ENCODE data around the gene TRIM62. TPM values are rescaled to one million over a fixed set of nuclear protein-coding genes. Genes with fewer than 3 reads are reported as not detected.

The TRIM62 gene
- total RNA-seq, 4 donors from 2014 or later = 4.6 to 52.0 (median 5.8) TPM

GRCh38 chr1:33219886-33220661, 38.2 kb upstream of the TRIM62 start:
- H3K4me3 ChIP-seq = no peak overlapping the region
- in situ Hi-C loops (cut with MboI; ENCODE audit: low pct_ligation_motif_present in 1 of 4, low pct_unique_long_range_greater_than_20kb in 1 of 4, low sequenced_read_pairs in 3 of 4) = no loop called here
- H3K4me1 ChIP-seq = no peaks in the 10 kb centered on the region
- DNase-seq = no peak
- no peaks in the 10 kb centered on the region for H3K36me3 ChIP-seq
- no peaks in the 10 kb centered on the region for H3K27me3 ChIP-seq
- peaks cover 0 to 6% of the 10 kb centered on the region in 2 donors for H3K9me3 ChIP-seq
- 78 to 87% methylated on average over 3 to 7 of the region's 7 CpGs for WGBS, 2 donors (ENCODE audit: low coverage in 1 of 2)
- intact Hi-C loops (cut with DNase I; ENCODE audit: low total_unique reads) = no loop called here
- TF ChIP-seq POLR2A (IDR thresholded peaks at IDR 0.05) = no peak
- no peak for TF ChIP-seq POLR2AphosphoS5 (IDR thresholded peaks at IDR 0.05)
- no peak for TF ChIP-seq EP300 (IDR thresholded peaks at IDR 0.05; ENCODE audit: low read depth)
- no peak for TF ChIP-seq CTCF (IDR thresholded peaks at IDR 0.05)
- H3K27ac ChIP-seq = no peak overlapping the region

GRCh38 chr1:33211972-33212371, 30.1 kb upstream of the TRIM62 start:
- no peak overlapping the region for H3K4me3 ChIP-seq
- H3K4me1 ChIP-seq = no peaks in the 10 kb centered on the region
- no peaks in the 10 kb centered on the region for H3K36me3 ChIP-seq
- no peak for TF ChIP-seq POLR2AphosphoS5 (IDR thresholded peaks at IDR 0.05)
- no peak for TF ChIP-seq CTCF (IDR thresholded peaks at IDR 0.05)
- TF ChIP-seq EP300 (IDR thresholded peaks at IDR 0.05; ENCODE audit: low read depth) = no peak
- no peak for TF ChIP-seq POLR2A (IDR thresholded peaks at IDR 0.05)
- H3K27ac ChIP-seq = no peak overlapping the region
- no peak for DNase-seq
- WGBS, 2 donors (ENCODE audit: low coverage in 1 of 2) = 83 to 94% methylated on average over 3 of the region's 3 CpGs
- H3K9me3 ChIP-seq = no peaks in the 10 kb centered on the region
- in situ Hi-C loops (cut with MboI; ENCODE audit: low pct_ligation_motif_present in 1 of 4, low pct_unique_long_range_greater_than_20kb in 1 of 4, low sequenced_read_pairs in 3 of 4) = no loop called here
- intact Hi-C loops (cut with DNase I; ENCODE audit: low total_unique reads) = no loop called here
- peaks cover 5% of the 10 kb centered on the region for H3K27me3 ChIP-seq

GRCh38 chr1:33206340-33206739, 24.5 kb upstream of the TRIM62 start:
- intact Hi-C loops (cut with DNase I; ENCODE audit: low total_unique reads) (no loop called here), in situ Hi-C loops (cut with MboI; ENCODE audit: low pct_ligation_motif_present in 1 of 4, low pct_unique_long_range_greater_than_20kb in 1 of 4, low sequenced_read_pairs in 3 of 4) (no loop called here)
- H3K27ac ChIP-seq = no peak overlapping the region

GRCh38 chr1:33195556-33195955, 13.7 kb upstream of the TRIM62 start:
- TF ChIP-seq POLR2AphosphoS5 (IDR thresholded peaks at IDR 0.05) (no peak), POLR2A (IDR thresholded peaks at IDR 0.05) (no peak), CTCF (IDR thresholded peaks at IDR 0.05) (no peak)
- Histone ChIP-seq H3K27ac (no peak overlapping the region), H3K4me1 (no peaks in the 10 kb centered on the region), H3K9me3 (no peaks in the 10 kb centered on the region), H3K4me3 (no peak overlapping the region), H3K27me3 (peaks cover 24% of the 10 kb centered on the region), H3K36me3 (no peaks in the 10 kb centered on the region)
- intact Hi-C loops (cut with DNase I; ENCODE audit: low total_unique reads) = no loop called here
- WGBS, 2 donors (ENCODE audit: low coverage in 1 of 2) = 82 to 83% methylated on average over 2 of the region's 2 CpGs
- in situ Hi-C loops (cut with MboI; ENCODE audit: low pct_ligation_motif_present in 1 of 4, low pct_unique_long_range_greater_than_20kb in 1 of 4, low sequenced_read_pairs in 3 of 4) = no loop called here
- no peak for DNase-seq

More at GRCh38 chr1:33206340-33206739, 24.5 kb upstream of the TRIM62 start:
- WGBS, 2 donors (ENCODE audit: low coverage in 1 of 2) = 64 to 67% methylated on average over 2 of the region's 2 CpGs
- DNase-seq = no peak
- H3K4me1 ChIP-seq = no peaks in the 10 kb centered on the region
- H3K4me3 ChIP-seq = no peak overlapping the region
- H3K9me3 ChIP-seq = no peaks in the 10 kb centered on the region
- no peaks in the 10 kb centered on the region for H3K36me3 ChIP-seq
- H3K27me3 ChIP-seq = peaks cover 5% of the 10 kb centered on the region
- no peak for TF ChIP-seq POLR2AphosphoS5 (IDR thresholded peaks at IDR 0.05)
- no peak for TF ChIP-seq EP300 (IDR thresholded peaks at IDR 0.05; ENCODE audit: low read depth)
- TF ChIP-seq POLR2A (IDR thresholded peaks at IDR 0.05) = no peak
- TF ChIP-seq CTCF (IDR thresholded peaks at IDR 0.05) = no peak
